Measurements from ENCODE around the gene IQSEC3. TPM values are rescaled to one million over a fixed set of nuclear protein-coding genes. Genes with fewer than 3 reads are reported as not detected.

Gene IQSEC3
- polyA plus RNA-seq, 1 donor from 2014 or later, result 2.4 TPM

DNA sequence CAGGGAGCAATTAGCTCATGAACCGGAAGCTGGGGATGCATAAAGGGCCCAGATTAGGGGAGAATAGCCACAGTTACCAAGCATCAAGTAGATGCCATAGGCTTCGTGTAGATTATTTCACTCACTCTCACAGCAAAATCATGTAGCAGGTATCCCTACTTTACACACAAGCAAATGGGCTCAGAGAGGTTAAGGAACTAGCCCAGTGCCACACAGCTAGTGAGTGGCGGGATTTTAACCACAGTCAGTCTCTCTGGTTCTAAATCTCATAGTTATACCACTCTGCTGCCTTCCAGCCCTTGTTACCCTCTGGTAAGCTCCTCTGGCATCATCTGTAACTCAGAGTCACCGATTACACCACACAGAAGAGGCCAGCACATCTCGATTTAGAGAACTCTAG is 49.0 kb downstream of the IQSEC3 start:
- no peaks in the 10 kb centered on the region for H4K20me1 ChIP-seq (ENCODE audit: insufficient read depth)
- no peaks in the 10 kb centered on the region for H3K27me3 ChIP-seq (ENCODE audit: insufficient read depth, low read depth, low read length)
- no peaks in the 10 kb centered on the region for H3K79me2 ChIP-seq (replicated peaks; ENCODE audit: insufficient read depth, low read length)
- no peaks in the 10 kb centered on the region for H3F3A ChIP-seq (ENCODE audit: insufficient read depth, low read length, poor library complexity, severe bottlenecking)
- TF ChIP-seq REST (IDR thresholded peaks at IDR 0.05; ENCODE audit: borderline replicate concordance) (no peak), EZH2 (IDR thresholded peaks at IDR 0.05; ENCODE audit: borderline replicate concordance, insufficient read depth, low read length, poor library complexity, severe bottlenecking) (no peak), EP300 (conservative IDR thresholded peaks at IDR 0.05; ENCODE audit: poor library complexity, severe bottlenecking) (no peak), RAD21 (conservative IDR thresholded peaks at IDR 0.05) (no peak), POLR2AphosphoS5 (IDR thresholded peaks at IDR 0.05) (no peak), TAF1 (IDR thresholded peaks at IDR 0.05; ENCODE audit: low read depth) (no peak), SMC3 (conservative IDR thresholded peaks at IDR 0.05; ENCODE audit: poor library complexity) (no peak), MXI1 (conservative IDR thresholded peaks at IDR 0.05; ENCODE audit: poor library complexity, severe bottlenecking) (no peak)
- TF ChIP-seq, protein P1, sequence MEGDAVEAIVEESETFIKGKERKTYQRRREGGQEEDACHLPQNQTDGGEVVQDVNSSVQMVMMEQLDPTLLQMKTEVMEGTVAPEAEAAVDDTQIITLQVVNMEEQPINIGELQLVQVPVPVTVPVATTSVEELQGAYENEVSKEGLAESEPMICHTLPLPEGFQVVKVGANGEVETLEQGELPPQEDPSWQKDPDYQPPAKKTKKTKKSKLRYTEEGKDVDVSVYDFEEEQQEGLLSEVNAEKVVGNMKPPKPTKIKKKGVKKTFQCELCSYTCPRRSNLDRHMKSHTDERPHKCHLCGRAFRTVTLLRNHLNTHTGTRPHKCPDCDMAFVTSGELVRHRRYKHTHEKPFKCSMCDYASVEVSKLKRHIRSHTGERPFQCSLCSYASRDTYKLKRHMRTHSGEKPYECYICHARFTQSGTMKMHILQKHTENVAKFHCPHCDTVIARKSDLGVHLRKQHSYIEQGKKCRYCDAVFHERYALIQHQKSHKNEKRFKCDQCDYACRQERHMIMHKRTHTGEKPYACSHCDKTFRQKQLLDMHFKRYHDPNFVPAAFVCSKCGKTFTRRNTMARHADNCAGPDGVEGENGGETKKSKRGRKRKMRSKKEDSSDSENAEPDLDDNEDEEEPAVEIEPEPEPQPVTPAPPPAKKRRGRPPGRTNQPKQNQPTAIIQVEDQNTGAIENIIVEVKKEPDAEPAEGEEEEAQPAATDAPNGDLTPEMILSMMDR (IDR thresholded peaks at IDR 0.05; ENCODE audit: poor library complexity, severe bottlenecking), result no peak
- no peaks in the 10 kb centered on the region for H3K9me2 ChIP-seq (ENCODE audit: insufficient read depth, low read length)
- no peaks in the 10 kb centered on the region for H3K36me3 ChIP-seq (ENCODE audit: insufficient read depth, low read length)
- no peaks in the 10 kb centered on the region for H3K9me3 ChIP-seq (ENCODE audit: low read length)
- H2AFZ ChIP-seq (ENCODE audit: low read depth, low read length), result no peak overlapping the region
- H3K9ac ChIP-seq (ENCODE audit: low read length), result no peak overlapping the region
- H3K4me3 ChIP-seq (ENCODE audit: low read length), result no peak overlapping the region
- H3K27ac ChIP-seq (ENCODE audit: low read length), result no peak overlapping the region
- no peak overlapping the region for H3K4me2 ChIP-seq (ENCODE audit: low read length)

DNA sequence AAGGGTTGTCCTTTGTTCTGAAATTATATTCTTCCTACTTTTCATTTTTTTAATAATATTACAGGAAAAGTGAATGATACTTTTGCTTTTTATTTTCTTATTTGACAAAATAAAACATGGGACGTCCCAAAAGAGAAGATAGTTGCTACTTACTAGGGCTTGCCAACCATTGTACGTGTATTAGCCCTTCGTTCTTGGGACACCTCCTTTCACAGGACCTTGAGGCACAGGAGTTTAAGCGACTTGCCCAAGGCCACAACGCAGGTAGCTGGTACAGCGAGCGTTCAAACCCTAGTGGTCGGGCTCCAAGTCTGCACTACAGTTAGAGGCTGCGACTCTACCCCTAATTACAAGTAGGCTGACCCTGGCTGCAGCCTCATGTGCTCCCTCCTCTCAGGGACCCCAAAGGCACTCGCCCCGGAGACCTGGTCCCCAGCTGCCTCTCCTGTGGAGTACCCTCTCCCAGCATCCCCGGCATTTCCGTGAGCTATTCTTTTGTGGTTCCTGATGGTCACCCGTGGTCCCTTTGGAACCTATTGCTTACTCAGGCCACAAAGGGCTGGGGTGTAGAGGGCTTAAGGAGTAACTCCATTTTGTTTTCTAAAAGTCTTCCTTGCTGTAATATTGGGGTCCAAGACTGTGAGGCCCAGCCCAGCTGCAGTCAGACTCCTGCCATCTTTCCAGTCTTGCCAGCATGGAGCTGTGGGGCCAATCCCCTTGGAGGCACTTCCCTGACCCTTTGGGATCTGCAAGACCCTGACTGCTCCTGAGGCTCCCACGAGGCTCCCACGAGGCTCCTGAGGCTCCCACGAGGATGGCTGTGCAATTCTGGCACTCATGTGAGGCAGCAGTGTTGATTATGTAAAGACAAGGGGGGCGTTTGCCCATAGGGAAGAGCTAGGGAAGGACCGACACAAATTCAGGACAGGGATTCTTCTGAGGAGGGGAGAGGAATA is 49.7 kb downstream of the IQSEC3 start:
- H4K20me1 ChIP-seq (ENCODE audit: insufficient read depth), result no peaks in the 10 kb centered on the region
- no peaks in the 10 kb centered on the region for H3K27me3 ChIP-seq (ENCODE audit: insufficient read depth, low read depth, low read length)
- H3K9me3 ChIP-seq (ENCODE audit: low read length), result no peaks in the 10 kb centered on the region
- no peak overlapping the region for H2AFZ ChIP-seq (ENCODE audit: low read depth, low read length)
- no peak overlapping the region for H3K4me3 ChIP-seq (ENCODE audit: low read length)
- no peaks in the 10 kb centered on the region for H3K9me2 ChIP-seq (ENCODE audit: insufficient read depth, low read length)
- no peaks in the 10 kb centered on the region for H3K36me3 ChIP-seq (ENCODE audit: insufficient read depth, low read length)
- no peaks in the 10 kb centered on the region for H3K79me2 ChIP-seq (replicated peaks; ENCODE audit: insufficient read depth, low read length)
- H3K4me2 ChIP-seq (ENCODE audit: low read length), result no peak overlapping the region
- H3K9ac ChIP-seq (ENCODE audit: low read length), result no peak overlapping the region
- TF ChIP-seq MXI1 (conservative IDR thresholded peaks at IDR 0.05; ENCODE audit: poor library complexity, severe bottlenecking), result no peak
- TF ChIP-seq TAF1 (IDR thresholded peaks at IDR 0.05; ENCODE audit: low read depth), result no peak
- no peak overlapping the region for H3K27ac ChIP-seq (ENCODE audit: low read length)
- H3F3A ChIP-seq (ENCODE audit: insufficient read depth, low read length, poor library complexity, severe bottlenecking), result no peaks in the 10 kb centered on the region

Data from neural cell (in vitro differentiated cells).